Suprapubic skin (tissue), 4 donors: ENCODE results near the gene PRSS2.

Experiments
- CTCF ChIP-seq, 2 donors: fragments of 200-600 bp in 1 of 2; fragments of 450-650 bp in 1 of 2; sonication (generic) in 1 of 2; IDR thresholded peaks; one replicate each; pipeline ENCODE4 v1.5.1; 2016 to 2019; ENCODE audit warnings: antibody characterized with exemption in 2 of 2, mild to moderate bottlenecking in 1 of 2, moderate library complexity in 1 of 2
- EP300 ChIP-seq: sonication (generic); formaldehyde crosslinking; IDR thresholded peaks from one replicate; pipeline ENCODE4 v1.6.1; 2017; ENCODE audit warnings: antibody characterized with exemption
- POLR2A ChIP-seq, 2 donors: fragments of 450-650 bp; IDR thresholded peaks; one replicate each; pipeline ENCODE4 v1.6.1; 2017; ENCODE audit warnings: antibody characterized with exemption in 2 of 2, mild to moderate bottlenecking in 2 of 2, moderate library complexity in 2 of 2
- POLR2AphosphoS5 ChIP-seq, 3 donors: sonication (generic); formaldehyde crosslinking; IDR thresholded peaks; one replicate each; pipeline ENCODE4 v1.6.1; 2017; ENCODE audit warnings: antibody characterized with exemption in 3 of 3

DNA sequence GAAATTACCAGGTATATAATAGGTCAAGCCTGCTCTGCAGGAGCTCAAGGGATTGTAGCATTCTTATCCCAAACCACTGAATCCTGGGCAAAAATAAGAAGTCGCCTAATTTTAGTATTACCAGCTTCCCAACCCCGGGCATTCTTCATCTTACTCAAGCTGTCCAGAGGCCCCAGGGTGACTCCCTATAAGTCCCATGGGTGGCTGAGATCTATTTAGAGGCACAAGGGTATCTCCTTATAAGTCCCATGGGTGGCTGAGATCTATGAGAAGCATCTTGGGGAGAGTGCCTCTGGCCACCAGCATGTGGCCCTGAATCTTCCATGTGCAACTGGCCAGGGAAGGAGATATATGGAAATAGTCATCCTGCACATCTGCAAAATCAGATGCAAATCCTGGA, 38.9 kb downstream of the PRSS2 start:
- TF ChIP-seq CTCF (IDR thresholded peaks at IDR 0.05) (no peak), EP300 (no peak), POLR2A (IDR thresholded peaks at IDR 0.05) (no peak), POLR2AphosphoS5 (IDR thresholded peaks at IDR 0.05) (no peak)
